Measurements from ENCODE around the gene MREG. TPM values are rescaled to one million over a fixed set of nuclear protein-coding genes. Genes with fewer than 3 reads are reported as not detected.
A peak's percentile ranks its signal among the peaks of the same experiment; 100 is the strongest.
"Not testable (repeated sequence)": the region's sequence is repeated elsewhere in the genome, so short reads cannot be mapped to it uniquely, and the experiment has no call there.

The MREG gene
- total RNA-seq, 1 donor from 2014 or later: 10.5 TPM

GRCh38 chr2:215930505-215931253 lies 82.7 kb downstream of the MREG start:
- H3K4me3 ChIP-seq (ENCODE audit: low read depth, low read length): no peak overlapping the region
- DNase-seq (ENCODE audit: low read depth): no peak
- H3K27me3 ChIP-seq (ENCODE audit: control insufficient read depth, insufficient read depth, low read length): no peaks in the 10 kb centered on the region

GRCh38 chr2:215929602-215930335 lies 83.6 kb downstream of the MREG start:
- no peaks in the 10 kb centered on the region for H3K27me3 ChIP-seq (ENCODE audit: control insufficient read depth, insufficient read depth, low read length)
- DNase-seq (ENCODE audit: low read depth): no peak
- no peak for TF ChIP-seq CTCF (IDR thresholded peaks at IDR 0.05; ENCODE audit: insufficient read depth, low read length, poor library complexity, severe bottlenecking)
- no peak overlapping the region for H3K4me3 ChIP-seq (ENCODE audit: low read depth, low read length)
- no peaks in the 10 kb centered on the region for H3K36me3 ChIP-seq (ENCODE audit: control insufficient read depth, insufficient read depth, low read length)

More at GRCh38 chr2:215930505-215931253, 82.7 kb downstream of the MREG start:
- TF ChIP-seq CTCF (IDR thresholded peaks at IDR 0.05; ENCODE audit: insufficient read depth, low read length, poor library complexity, severe bottlenecking): no peak
- H3K36me3 ChIP-seq (ENCODE audit: control insufficient read depth, insufficient read depth, low read length): no peaks in the 10 kb centered on the region

- Histone ChIP-seq H3K27me3 (ENCODE audit: control insufficient read depth, insufficient read depth, low read length) (no peaks in the 10 kb centered on the region), H3K4me3 (ENCODE audit: low read depth, low read length) (no peak overlapping the region), H3K36me3 (ENCODE audit: control insufficient read depth, insufficient read depth, low read length) (no peaks in the 10 kb centered on the region)
- no peak for DNase-seq (ENCODE audit: low read depth)
- no peak for TF ChIP-seq CTCF (IDR thresholded peaks at IDR 0.05; ENCODE audit: insufficient read depth, low read length, poor library complexity, severe bottlenecking)
Observed at GRCh38 chr2:215928086-215928485, 85.3 kb downstream of the MREG start.

GRCh38 chr2:215926992-215927391 lies 86.4 kb downstream of the MREG start:
- not testable (repeated sequence) for H3K36me3 ChIP-seq (ENCODE audit: control insufficient read depth, insufficient read depth, low read length); H3K4me3 ChIP-seq (ENCODE audit: low read depth, low read length); H3K27me3 ChIP-seq (ENCODE audit: control insufficient read depth, insufficient read depth, low read length); DNase-seq (ENCODE audit: low read depth)

GRCh38 chr2:215921895-215922294 lies 91.5 kb downstream of the MREG start:
- H3K36me3 ChIP-seq (ENCODE audit: control insufficient read depth, insufficient read depth, low read length): no peaks in the 10 kb centered on the region
- no peak for TF ChIP-seq CTCF (IDR thresholded peaks at IDR 0.05; ENCODE audit: insufficient read depth, low read length, poor library complexity, severe bottlenecking)
- H3K27me3 ChIP-seq (ENCODE audit: control insufficient read depth, insufficient read depth, low read length): no peaks in the 10 kb centered on the region
- peak; percentile 56 for DNase-seq (ENCODE audit: low read depth)
- no peak overlapping the region for H3K4me3 ChIP-seq (ENCODE audit: low read depth, low read length)

GRCh38 chr2:215920244-215921100 lies 92.9 kb downstream of the MREG start:
- DNase-seq (ENCODE audit: low read depth): no peak
- no peaks in the 10 kb centered on the region for H3K36me3 ChIP-seq (ENCODE audit: control insufficient read depth, insufficient read depth, low read length)
- no peak overlapping the region for H3K4me3 ChIP-seq (ENCODE audit: low read depth, low read length)
- TF ChIP-seq CTCF (IDR thresholded peaks at IDR 0.05; ENCODE audit: insufficient read depth, low read length, poor library complexity, severe bottlenecking): peak; percentile 91
- H3K27me3 ChIP-seq (ENCODE audit: control insufficient read depth, insufficient read depth, low read length): no peaks in the 10 kb centered on the region

Measured in kidney epithelial cell (primary cell).